HEK293T (cell line): ENCODE data around the gene GPD1.

ENCODE experiments used
- CTCF ChIA-PET: fragments of 350-600 bp; formaldehyde crosslinking; extraction: SDS; loops from one replicate; lab custom pipeline; 2021; ENCODE audit warnings: antibody characterized with exemption, inconsistent platforms; lab: Yijun Ruan, JAX
- POLR2A ChIA-PET: fragments of 350-600 bp; formaldehyde crosslinking; extraction: SDS; loops from one replicate; lab custom pipeline; 2020; ENCODE audit warnings: antibody characterized with exemption, inconsistent platforms; lab: Yijun Ruan, JAX
- DNase-seq: peaks from one replicate; pipeline ENCODE4 v3.0.0; 2012; ENCODE audit warnings: mixed read lengths; ENCODE audit errors: extremely low spot score
- ARNT ChIP-seq: fragments of 450-650 bp; IDR thresholded peaks from 2 replicates; pipeline ENCODE4 v1.6.1; 2017; ENCODE audit warnings: mild to moderate bottlenecking
- BHLHE40 ChIP-seq: fragments of 450-650 bp; IDR thresholded peaks from 2 replicates; pipeline ENCODE4 v1.6.1; 2016; ENCODE audit warnings: mild to moderate bottlenecking, moderate library complexity, borderline replicate concordance
- CTBP1 ChIP-seq: fragments of 450-650 bp; IDR thresholded peaks from 2 replicates; pipeline ENCODE4 v1.6.1; 2016; ENCODE audit warnings: borderline replicate concordance
- ELF4 ChIP-seq: fragments of 450-650 bp; IDR thresholded peaks from 2 replicates; pipeline ENCODE4 v1.6.1; 2017; ENCODE audit warnings: antibody characterized with exemption
- FOXA1 ChIP-seq: fragments of 450-650 bp; IDR thresholded peaks from 2 replicates; pipeline ENCODE4 v1.6.1; 2016; ENCODE audit warnings: mild to moderate bottlenecking
- FOXK2 ChIP-seq: fragments of 450-650 bp; IDR thresholded peaks from 2 replicates; pipeline ENCODE4 v1.6.1; 2016; ENCODE audit warnings: mild to moderate bottlenecking
- FOXM1 ChIP-seq: fragments of 450-650 bp; IDR thresholded peaks from 2 replicates; pipeline ENCODE4 v1.6.1; 2017; ENCODE audit warnings: mild to moderate bottlenecking, borderline replicate concordance
- HDGF ChIP-seq: fragments of 450-650 bp; IDR thresholded peaks from 2 replicates; pipeline ENCODE4 v1.6.1; 2017; ENCODE audit warnings: antibody characterized with exemption, borderline replicate concordance
- L3MBTL2 ChIP-seq: fragments of 450-650 bp; conservative IDR thresholded peaks from 2 replicates; pipeline ENCODE4 v1.6.1; 2016; ENCODE audit warnings: mild to moderate bottlenecking
- LEF1 ChIP-seq: fragments of 450-650 bp; IDR thresholded peaks from 2 replicates; pipeline ENCODE4 v1.6.1; 2017; ENCODE audit warnings: mild to moderate bottlenecking, borderline replicate concordance
- NFRKB ChIP-seq: fragments of 450-650 bp; IDR thresholded peaks from 2 replicates; pipeline ENCODE4 v1.6.1; 2016; ENCODE audit warnings: mild to moderate bottlenecking, moderate library complexity
- SP1 ChIP-seq: fragments of 450-650 bp; IDR thresholded peaks from 2 replicates; pipeline ENCODE4 v1.6.1; 2017
- SUZ12 ChIP-seq: fragments of 450-650 bp; IDR thresholded peaks from 2 replicates; pipeline ENCODE4 v1.6.1; 2016; ENCODE audit warnings: mild to moderate bottlenecking
- TARDBP ChIP-seq: fragments of 450-650 bp; IDR thresholded peaks from 2 replicates; pipeline ENCODE4 v1.6.1; 2016
- ZNF384 ChIP-seq: fragments of 450-650 bp; IDR thresholded peaks from 2 replicates; pipeline ENCODE4 v1.6.1; 2016
- TF ChIP-seq, protein P1 (sequence below): fragments of 450-650 bp; IDR thresholded peaks from 2 replicates; pipeline ENCODE4 v1.6.1; 2016

Gene GPD1

DNA sequence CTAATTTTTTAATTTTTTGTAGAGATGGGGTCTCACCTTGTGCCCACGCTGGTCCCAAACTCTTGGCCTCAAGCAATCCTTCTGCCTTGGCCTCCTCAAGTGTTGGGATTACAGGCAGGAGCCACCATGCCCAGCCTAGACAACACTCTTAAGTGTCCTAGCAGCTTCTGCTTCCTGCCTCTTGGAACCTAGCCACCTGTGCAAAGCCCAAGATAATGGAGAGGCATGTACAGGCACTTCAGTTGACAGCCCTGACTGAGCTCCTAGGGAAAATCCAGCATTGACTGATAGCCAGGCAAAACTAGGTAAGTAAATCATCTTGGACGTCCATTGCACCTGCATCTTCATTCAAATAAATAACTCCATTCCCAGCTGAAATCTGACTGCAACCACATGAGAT, 23.7 kb downstream of the GPD1 start:
- no peak for DNase-seq
- POLR2A ChIA-PET: interaction anchor here (0.8 to 1.3 kb wide), 2 partner anchors 15 to 17 kb away, joined by 3 read pairs; partner anchors contain the start of gene COX14
- TF ChIP-seq SUZ12 (no peak), ZNF384 (no peak), HDGF (no peak), NFRKB (no peak), FOXK2 (no peak), SP1 (no peak), TARDBP (no peak), ELF4 (no peak), FOXA1 (no peak), L3MBTL2 (no peak), FOXM1 (no peak), ARNT (no peak)
- TF ChIP-seq, protein P1, sequence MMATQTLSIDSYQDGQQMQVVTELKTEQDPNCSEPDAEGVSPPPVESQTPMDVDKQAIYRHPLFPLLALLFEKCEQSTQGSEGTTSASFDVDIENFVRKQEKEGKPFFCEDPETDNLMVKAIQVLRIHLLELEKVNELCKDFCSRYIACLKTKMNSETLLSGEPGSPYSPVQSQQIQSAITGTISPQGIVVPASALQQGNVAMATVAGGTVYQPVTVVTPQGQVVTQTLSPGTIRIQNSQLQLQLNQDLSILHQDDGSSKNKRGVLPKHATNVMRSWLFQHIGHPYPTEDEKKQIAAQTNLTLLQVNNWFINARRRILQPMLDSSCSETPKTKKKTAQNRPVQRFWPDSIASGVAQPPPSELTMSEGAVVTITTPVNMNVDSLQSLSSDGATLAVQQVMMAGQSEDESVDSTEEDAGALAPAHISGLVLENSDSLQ: no peak
- CTCF ChIA-PET: interaction anchor here (2.0 kb wide), 1 partner anchor 17 kb away, joined by 8 read pairs; no protein-coding TSS in a partner anchor

DNA sequence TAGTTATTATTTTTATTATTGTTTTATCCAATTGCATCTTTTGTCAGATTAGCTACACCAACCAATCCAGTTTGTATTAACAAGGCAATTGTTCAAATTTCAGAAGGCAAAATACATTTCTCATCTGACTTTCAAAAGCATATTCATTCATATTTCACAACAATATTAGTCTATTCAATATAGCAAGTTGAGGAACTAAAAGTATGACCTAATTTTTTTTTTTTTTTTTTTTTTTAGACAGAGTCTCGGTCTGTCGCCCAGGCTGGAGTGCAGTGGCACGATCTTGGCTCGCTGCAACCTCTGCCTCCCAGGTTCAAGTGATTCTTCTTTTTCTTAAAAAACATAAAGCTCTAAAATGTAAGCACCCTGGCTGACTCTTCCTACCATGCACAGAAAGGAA, 25.5 kb downstream of the GPD1 start:
- TF ChIP-seq FOXM1 (no peak), NFRKB (no peak), SP1 (no peak), ELF4 (no peak), L3MBTL2 (no peak), CTBP1 (no peak), ZNF384 (no peak), SUZ12 (no peak), FOXK2 (no peak), HDGF (no peak), ARNT (no peak), BHLHE40 (no peak), TARDBP (no peak), FOXA1 (no peak), LEF1 (no peak)
- TF ChIP-seq, protein P1: no peak
- ChIA-PET POLR2A (interaction anchor here (1.2 to 2.5 kb wide), 3 partner anchors 16 to 388 kb away, joined by 3 to 8 read pairs (median 6); partner anchors contain the start of genes CERS5, COX14 and TMBIM6), CTCF (interaction anchor here (0.6 to 2.0 kb wide), 3 partner anchors 19 to 174 kb away, joined by 3 to 8 read pairs (median 3); no protein-coding TSS in a partner anchor)
- DNase-seq: no peak

DNA sequence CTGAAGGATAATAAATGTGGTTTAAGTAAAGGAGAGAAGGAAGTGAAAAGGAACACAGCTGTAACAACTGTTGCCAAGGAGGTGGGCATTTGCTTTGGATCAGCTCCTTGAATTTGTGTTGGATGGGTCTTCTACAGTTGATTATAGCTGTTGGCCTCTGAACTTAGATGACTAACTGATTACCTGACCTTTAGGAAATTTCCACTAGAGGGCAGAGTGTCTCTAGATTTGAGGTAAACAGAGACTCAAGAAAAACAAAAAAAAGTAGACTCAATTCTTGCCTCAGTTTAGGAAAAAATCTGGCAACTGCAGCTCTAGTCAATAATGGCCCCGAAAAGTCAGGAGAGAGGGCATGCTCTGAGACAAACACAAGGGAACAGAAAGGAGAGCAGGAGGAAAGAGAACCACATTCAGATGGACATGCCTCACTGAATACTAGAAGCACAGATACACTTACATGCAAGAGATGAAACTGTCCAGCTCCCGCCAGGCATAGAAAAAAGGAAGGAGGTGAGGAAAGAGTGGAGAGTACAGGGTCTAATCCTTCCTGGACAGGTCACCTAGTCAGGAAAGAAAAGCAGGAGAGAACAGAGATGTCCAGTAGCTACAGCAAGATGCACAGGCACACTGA, 28.8 kb downstream of the GPD1 start:
- no peak for DNase-seq
- TF ChIP-seq NFRKB (no peak), HDGF (no peak), FOXK2 (no peak), L3MBTL2 (no peak), SUZ12 (no peak), ZNF384 (no peak), ELF4 (no peak), LEF1 (no peak), TARDBP (no peak), FOXA1 (no peak), BHLHE40 (no peak), SP1 (no peak), FOXM1 (no peak), ARNT (no peak), CTBP1 (no peak)
- TF ChIP-seq, protein P1: no peak
- POLR2A ChIA-PET: no interaction called here
- CTCF ChIA-PET: interaction anchor here (0.7 to 1.3 kb wide), 7 partner anchors 9 to 182 kb away, joined by 3 to 6 read pairs (median 4); partner anchors contain the start of genes COX14 and SMARCD1

DNA sequence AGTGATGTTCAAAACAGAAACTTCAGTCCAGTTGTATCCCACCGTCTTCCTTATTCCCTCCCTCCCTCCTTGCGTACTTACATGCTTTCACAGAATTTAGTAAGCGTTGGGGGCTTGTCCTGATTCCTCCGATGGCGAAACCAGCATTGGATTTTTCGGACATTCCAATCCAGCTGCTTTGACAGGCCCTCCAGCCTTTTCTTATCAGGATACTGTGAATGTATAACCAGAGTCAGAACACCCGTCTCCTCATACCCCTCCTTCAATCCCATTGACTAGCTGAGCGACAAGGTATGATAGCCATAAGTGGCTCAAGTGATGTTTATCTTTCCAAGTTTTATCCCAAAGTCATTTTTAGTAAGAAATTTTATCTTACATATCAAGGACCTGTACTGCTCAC, 39.2 kb downstream of the GPD1 start:
- DNase-seq: no peak
- CTCF ChIA-PET: interaction anchor here (0.6 kb wide), 1 partner anchor 59 kb away, joined by 4 read pairs; no protein-coding TSS in a partner anchor
- POLR2A ChIA-PET: no interaction called here
- TF ChIP-seq SUZ12 (no peak), HDGF (no peak), ELF4 (no peak), FOXA1 (no peak), L3MBTL2 (no peak), ARNT (no peak), LEF1 (no peak), SP1 (no peak)

DNA sequence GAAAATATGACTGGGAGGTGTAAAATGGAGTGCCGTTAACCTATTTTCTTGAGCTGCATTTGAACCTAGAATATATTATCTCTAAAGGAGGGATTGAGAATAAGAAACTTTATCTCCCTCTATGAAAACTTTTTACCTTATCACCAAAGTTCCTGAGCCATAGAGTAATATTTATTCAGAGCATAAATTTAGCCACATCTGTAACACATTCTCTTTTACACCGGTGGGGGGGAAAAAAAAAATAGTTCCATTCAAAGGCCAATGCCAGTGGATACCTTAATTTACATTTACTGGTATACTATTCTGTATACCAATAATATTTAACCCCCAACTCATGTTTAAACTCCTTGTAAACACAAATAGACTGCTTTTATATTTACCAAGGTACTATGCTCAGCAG, 41.6 kb downstream of the GPD1 start:
- no peak for DNase-seq
- ChIA-PET POLR2A (no interaction called here), CTCF (interaction anchor here (1.0 to 1.1 kb wide), 2 partner anchors 22 to 34 kb away, joined by 3 read pairs; partner anchors contain the start of genes CERS5 and COX14)
- TF ChIP-seq FOXM1: no peak
- no peak for TF ChIP-seq ZNF384
- TF ChIP-seq HDGF: no peak
- no peak for TF ChIP-seq FOXK2
- no peak for TF ChIP-seq TARDBP
- TF ChIP-seq FOXA1: no peak
- TF ChIP-seq, protein P1: no peak
- no peak for TF ChIP-seq SUZ12
- TF ChIP-seq BHLHE40: no peak
- no peak for TF ChIP-seq LEF1
- no peak for TF ChIP-seq ELF4
- no peak for TF ChIP-seq NFRKB
- no peak for TF ChIP-seq CTBP1
- no peak for TF ChIP-seq SP1
- TF ChIP-seq L3MBTL2: no peak
